GM19452 (cell line): ENCODE measurements around the gene USP34.
A peak's percentile ranks its signal among the peaks of the same experiment; 100 is the strongest.
"Not testable (repeated sequence)": the region's sequence is repeated elsewhere in the genome, so short reads cannot be mapped to it uniquely, and the experiment has no call there.

Experiments
- ATAC-seq: cut with Tn5 transposase; IDR thresholded peaks from one replicate; pipeline ENCODE4 v1.9.1; 2021; ENCODE audit not compliant: unreplicated experiment

Gene USP34

GRCh38 chr2:61431345-61431744 is 39.5 kb downstream of the USP34 start:
- no peak for ATAC-seq

- ATAC-seq: peak; percentile 84
These were observed 44.5 kb downstream of the USP34 start for GRCh38 chr2:61426267-61426897.

- no peak for ATAC-seq
These were observed 45.2 kb downstream of the USP34 start for GRCh38 chr2:61425605-61426155.

- no peak for ATAC-seq
These were observed 47.2 kb downstream of the USP34 start for GRCh38 chr2:61423714-61424113.

DNA sequence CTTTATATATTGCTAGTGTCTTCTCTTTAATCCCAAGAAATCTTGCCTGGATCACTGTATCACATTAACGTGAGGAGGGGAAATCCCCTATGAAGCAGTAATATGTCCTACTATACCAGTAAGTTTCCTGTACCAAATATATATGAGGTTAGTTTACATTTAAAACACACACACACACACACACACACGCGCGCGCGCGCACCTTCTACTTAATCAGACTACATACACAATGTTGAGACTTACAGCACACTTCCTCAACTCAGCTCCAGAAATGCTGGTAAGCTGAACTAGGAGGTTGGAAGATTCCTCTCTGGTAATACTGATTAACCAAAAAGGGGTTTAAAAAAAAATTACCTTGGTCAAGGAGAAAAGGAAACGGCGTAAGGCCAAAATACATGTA is 49.3 kb downstream of the USP34 start:
- ATAC-seq: no peak

DNA sequence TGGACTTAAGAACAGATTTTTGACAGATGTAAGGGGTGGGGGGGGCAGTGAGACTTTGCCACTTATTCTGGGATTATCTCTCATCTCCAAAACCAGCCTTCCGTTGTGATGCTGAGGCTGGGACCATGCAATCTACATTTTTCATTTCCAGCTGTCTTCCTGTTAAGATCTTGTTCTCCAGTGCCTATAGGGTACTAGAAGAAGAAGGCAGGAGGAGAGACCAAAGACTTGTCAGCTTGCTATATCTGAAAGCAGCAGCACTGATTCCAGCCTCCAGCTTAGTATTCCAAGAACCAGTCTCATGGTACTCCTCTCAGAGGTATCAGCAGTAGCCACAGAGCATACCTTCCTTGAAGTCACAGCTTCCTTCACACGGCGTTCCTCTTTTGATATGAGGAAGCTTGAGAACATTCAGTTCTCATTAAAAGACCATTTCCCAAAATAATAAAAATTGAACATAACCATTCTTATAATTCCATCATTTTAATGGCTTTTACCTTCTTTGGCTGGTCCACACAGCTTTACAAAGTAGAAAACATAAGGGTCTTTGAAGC is 49.8 kb downstream of the USP34 start:
- no peak for ATAC-seq

- ATAC-seq: no peak
These were observed 51.3 kb downstream of the USP34 start for GRCh38 chr2:61419570-61419969.

DNA sequence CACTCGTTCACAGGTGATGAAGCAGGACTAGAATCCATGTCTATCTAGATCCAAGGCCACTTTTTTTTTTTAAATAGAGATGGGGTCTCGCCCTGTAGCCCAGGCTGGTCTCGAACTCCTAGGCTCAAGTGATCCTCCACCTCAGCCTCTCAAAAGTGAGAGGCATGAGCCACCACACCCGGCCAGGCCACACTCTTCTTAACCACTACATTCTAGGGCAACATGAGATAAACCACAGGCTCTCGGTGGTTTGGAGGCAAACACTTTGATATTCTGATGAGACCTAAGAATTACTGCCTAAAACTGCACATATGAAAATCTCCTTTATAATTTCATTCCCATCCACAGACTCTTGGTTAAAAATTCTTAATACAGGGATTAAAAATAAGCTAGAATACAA is 51.8 kb downstream of the USP34 start:
- ATAC-seq: no peak

- ATAC-seq: no peak
These were observed 53.8 kb downstream of the USP34 start for GRCh38 chr2:61416871-61417645.

DNA sequence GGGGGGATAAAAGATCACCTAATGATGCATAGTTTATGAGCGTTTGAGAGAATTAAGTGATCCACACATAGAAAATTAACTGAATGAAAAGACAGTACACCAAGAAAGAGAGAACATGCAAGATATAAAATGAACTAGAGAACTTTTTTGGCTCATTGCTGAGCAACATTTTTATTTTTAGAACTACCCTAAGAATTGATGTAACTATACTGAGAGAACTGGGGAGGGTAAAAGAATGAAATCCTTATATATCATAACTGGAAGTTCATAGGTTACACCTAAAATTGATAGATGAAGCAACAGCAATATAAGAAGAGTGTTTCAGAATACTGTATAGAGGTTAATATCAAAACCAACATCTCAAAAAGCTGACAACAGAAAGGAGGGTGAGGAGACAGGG is 55.6 kb downstream of the USP34 start:
- no peak for ATAC-seq

DNA sequence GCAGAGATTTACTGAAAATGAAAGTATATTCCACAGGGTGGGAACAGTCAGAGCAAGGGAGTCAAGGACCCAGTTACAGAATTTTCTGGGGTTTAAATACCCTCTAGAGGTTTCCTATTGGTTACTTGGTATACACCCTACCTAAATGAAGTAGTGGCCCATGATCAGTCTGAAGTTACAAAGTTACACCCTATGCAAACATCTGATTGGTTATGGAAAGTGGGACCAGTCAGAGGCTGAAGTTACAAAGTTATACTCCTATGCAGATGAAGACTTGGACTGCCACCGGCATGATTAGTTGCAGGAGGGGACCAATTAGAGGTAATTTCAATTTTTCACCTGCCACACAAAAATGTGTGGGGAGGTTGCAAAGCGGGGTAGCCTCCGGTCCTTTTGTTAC is 56.2 kb downstream of the USP34 start:
- ATAC-seq: no peak

DNA sequence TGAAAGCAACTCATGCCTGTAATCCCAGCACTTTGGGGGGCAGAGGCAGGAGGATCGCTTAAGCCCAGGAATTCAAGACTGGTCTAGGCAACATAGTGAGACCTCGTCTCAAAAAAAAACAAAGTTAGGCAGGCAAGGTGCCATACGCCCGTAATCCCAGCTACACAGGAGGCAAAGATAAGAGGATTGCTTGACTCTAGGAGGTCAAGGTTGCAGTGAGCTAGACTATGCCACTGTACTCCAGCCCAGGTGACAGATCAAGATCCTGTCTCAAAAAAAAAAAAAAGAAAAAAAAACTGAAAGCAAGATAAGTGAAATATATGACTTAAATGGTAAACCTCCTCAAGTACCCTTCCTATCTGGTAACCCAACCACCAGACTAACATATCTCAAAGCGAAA is 59.8 kb downstream of the USP34 start:
- no peak for ATAC-seq

- no peak for ATAC-seq
These were observed 60.7 kb downstream of the USP34 start for GRCh38 chr2:61410185-61410584.

DNA sequence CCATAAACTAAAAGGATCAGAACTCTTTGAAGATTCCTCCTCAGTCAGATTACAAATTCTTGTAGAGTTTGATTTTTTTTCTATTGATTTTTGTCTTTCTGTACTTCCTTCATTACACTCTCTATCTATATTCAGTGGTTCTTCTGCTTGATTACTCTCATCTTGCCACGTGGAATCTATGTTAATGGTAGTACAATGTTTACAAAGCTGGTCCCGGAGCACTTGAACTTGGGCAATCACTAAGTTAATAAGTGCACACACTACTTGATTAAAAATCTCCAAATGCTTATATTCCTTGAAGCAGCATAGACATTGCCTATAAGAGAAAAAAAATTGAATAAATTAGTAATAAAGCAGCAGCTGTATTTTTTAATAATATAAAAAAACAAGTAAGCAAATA is 65.1 kb downstream of the USP34 start:
- ATAC-seq: no peak

DNA sequence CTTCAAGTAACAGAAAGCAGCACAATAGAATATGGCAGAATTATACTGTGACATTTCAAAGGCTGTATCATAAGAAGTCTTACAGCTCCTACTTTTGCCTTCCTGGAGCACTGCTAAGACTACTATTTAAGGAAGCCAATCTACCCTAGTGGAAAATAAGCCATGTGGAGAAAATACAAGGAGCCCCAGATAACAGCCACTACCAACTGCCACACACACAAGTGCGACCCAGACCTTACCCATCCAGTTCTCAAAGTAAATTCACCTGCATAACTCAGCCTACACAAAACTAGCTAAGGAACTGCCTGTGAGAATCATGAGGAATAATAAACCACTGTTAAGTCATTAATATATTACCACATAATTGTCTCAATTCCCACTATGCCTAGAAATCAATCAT is 66.4 kb downstream of the USP34 start:
- ATAC-seq: no peak

- ATAC-seq: no peak
These were observed 72.5 kb downstream of the USP34 start for GRCh38 chr2:61398413-61398812.

GRCh38 chr2:61396005-61396404 is 74.9 kb downstream of the USP34 start:
- no peak for ATAC-seq

GRCh38 chr2:61387588-61387987 is 83.3 kb downstream of the USP34 start:
- ATAC-seq: not testable (repeated sequence)

GRCh38 chr2:61380882-61381197 is 90.0 kb downstream of the USP34 start:
- ATAC-seq: not testable (repeated sequence)

DNA sequence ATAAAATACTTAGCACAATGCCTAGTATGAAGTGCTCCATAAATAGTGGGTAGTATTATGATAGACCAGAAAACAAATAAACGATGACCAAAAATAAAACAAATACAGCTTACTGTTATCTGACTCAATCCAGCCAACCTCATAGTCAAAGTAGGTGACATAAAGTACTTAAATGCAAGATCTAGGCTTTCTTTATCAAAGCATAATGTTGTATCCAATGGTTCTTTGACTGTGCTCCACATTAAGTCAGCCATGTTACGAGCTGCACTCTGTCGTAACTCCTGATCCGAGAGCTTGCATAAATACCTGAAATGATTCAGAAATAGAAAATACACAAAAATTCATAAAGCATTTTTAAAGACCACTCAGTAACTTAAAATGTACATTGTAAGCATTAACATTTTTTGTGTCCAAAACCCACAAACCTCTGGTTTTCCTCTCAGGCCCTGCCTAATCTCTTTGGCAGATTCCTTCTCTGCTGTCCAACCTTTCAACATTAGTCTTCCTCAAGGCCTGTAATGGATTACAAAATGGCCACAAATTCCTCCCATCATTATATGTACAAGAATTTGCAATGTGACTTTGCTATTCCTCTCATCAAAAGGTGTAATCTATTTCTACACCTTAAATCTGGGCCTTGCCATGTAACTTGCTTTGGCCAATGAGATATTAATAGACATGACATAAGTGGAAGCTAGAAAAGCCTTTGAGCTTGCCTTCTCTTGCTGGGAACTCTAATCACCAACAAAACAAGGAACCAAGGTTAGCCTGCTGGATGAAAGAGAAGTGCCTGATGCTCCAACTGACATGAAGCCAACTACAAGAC is 90.6 kb downstream of the USP34 start:
- no peak for ATAC-seq

DNA sequence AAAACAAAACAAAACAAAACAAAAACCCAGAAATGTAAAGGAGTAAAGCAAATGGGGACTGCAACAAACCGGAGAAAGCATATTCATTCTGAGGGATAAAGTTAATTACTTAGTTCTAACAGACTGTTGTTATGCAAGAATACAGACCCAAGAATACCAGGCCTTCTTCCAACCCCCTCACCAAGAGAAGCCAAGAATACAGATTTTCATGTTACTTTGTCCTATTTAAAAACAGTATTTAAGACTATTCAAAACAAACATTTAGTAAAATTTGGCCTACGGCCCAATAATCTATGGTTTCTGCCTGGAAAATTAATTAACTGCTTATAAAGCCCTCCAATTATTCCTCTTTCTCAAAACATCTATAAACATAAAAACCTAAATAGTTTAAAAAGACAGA is 91.4 kb downstream of the USP34 start:
- no peak for ATAC-seq
